ENCODE measurements around the gene PPP3CA. TPM values are rescaled to one million over a fixed set of nuclear protein-coding genes. Genes with fewer than 3 reads are reported as not detected.
A peak's percentile ranks its signal among the peaks of the same experiment; 100 is the strongest.

Gene PPP3CA
- total and polyA plus RNA-seq, 4 donors = 13.5 to 72.0 (median 30.7) TPM

DNA sequence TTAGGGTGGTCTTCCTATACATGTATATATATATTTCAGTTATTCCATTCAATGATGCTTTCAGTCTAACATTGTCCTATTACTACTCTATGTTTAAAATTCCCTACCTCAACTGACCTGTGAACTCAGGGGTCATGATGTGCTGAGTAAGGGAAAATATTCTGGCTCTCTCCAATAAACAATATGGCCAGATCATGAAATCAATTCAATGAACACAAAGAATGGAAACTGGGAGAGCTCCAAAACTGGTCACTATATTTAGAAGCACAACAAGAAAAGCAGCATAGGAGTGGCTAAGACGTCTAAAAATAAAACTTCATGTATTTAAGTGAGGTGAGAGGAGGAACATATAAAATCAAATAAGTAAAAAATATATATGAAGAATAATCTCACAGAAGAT is 304.5 kb downstream of the PPP3CA start:
- no peak overlapping the region for H3K27ac ChIP-seq (ENCODE audit: low read depth in 1 of 2, low read length in 1 of 2)
- ATAC-seq (ENCODE audit: insufficient read depth, low FRiP score) = no peak
- H3K4me3 ChIP-seq = no peak overlapping the region
- no peak for DNase-seq
- no peaks in the 10 kb centered on the region for H3K27me3 ChIP-seq (ENCODE audit: control insufficient read depth in 3 of 3, insufficient read depth in 3 of 3, low read length in 2 of 3)
- TF ChIP-seq, protein P1, sequence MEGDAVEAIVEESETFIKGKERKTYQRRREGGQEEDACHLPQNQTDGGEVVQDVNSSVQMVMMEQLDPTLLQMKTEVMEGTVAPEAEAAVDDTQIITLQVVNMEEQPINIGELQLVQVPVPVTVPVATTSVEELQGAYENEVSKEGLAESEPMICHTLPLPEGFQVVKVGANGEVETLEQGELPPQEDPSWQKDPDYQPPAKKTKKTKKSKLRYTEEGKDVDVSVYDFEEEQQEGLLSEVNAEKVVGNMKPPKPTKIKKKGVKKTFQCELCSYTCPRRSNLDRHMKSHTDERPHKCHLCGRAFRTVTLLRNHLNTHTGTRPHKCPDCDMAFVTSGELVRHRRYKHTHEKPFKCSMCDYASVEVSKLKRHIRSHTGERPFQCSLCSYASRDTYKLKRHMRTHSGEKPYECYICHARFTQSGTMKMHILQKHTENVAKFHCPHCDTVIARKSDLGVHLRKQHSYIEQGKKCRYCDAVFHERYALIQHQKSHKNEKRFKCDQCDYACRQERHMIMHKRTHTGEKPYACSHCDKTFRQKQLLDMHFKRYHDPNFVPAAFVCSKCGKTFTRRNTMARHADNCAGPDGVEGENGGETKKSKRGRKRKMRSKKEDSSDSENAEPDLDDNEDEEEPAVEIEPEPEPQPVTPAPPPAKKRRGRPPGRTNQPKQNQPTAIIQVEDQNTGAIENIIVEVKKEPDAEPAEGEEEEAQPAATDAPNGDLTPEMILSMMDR (IDR thresholded peaks at IDR 0.05; ENCODE audit: control extremely low read depth, extremely low read depth) = no peak
- H3K36me3 ChIP-seq (ENCODE audit: control insufficient read depth in 4 of 4, insufficient read depth in 4 of 4, low read length in 4 of 4) = peaks cover 0 to 6% (median 3%) of the 10 kb centered on the region in 4 donors
- no peak overlapping the region for H3K9ac ChIP-seq (ENCODE audit: insufficient read depth in 1 of 2, low read length in 2 of 2)
- WGBS, 2 donors = 58 to 82% methylated on average over 1 of the region's 1 CpG
- H3K4me1 ChIP-seq (ENCODE audit: control insufficient read depth in 5 of 5, insufficient read depth in 5 of 5, low read length in 5 of 5) = peaks cover 0 to 6% (median 0%) of the 10 kb centered on the region in 5 donors
- H3K9me3 ChIP-seq (ENCODE audit: control insufficient read depth in 4 of 4, insufficient read depth in 3 of 4, low read length in 3 of 4) = no peaks in the 10 kb centered on the region

DNA sequence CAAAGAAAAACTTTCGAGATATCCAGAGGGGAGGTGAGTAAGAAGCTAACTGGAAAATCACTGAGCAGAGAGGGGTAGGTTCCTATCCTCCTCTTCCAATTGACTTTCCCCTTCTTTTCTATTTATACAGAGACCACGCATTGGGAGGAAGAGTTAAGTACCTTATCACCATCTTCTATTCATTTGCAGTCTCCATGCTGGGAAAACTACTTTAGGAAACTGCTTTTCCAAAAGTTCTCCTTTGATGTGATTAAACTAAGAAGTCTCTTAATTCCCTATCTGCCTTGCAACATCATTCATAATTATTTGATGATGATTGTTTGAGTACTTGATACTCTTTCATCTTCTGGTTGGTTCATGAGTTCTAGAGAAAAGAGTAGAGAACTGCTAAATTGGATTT is 306.6 kb downstream of the PPP3CA start:
- Histone ChIP-seq H3K9me3 (ENCODE audit: control insufficient read depth in 4 of 4, insufficient read depth in 3 of 4, low read length in 3 of 4) (no peaks in the 10 kb centered on the region), H3K4me3 (no peak overlapping the region), H3K36me3 (ENCODE audit: control insufficient read depth in 4 of 4, insufficient read depth in 4 of 4, low read length in 4 of 4) (peaks cover 0 to 6% (median 3%) of the 10 kb centered on the region in 4 donors), H3K27ac (ENCODE audit: low read depth in 1 of 2, low read length in 1 of 2) (no peak overlapping the region), H3K9ac (ENCODE audit: insufficient read depth in 1 of 2, low read length in 2 of 2) (no peak overlapping the region), H3K4me1 (ENCODE audit: control insufficient read depth in 5 of 5, insufficient read depth in 5 of 5, low read length in 5 of 5) (peaks cover 0 to 6% (median 0%) of the 10 kb centered on the region in 5 donors), H3K27me3 (ENCODE audit: control insufficient read depth in 3 of 3, insufficient read depth in 3 of 3, low read length in 2 of 3) (no peaks in the 10 kb centered on the region)
- ATAC-seq (ENCODE audit: insufficient read depth, low FRiP score) (no peak), DNase-seq (no peak)
- TF ChIP-seq, protein P1 (IDR thresholded peaks at IDR 0.05; ENCODE audit: control extremely low read depth, extremely low read depth) = no peak
- WGBS, 2 donors = 95 to 96% methylated on average over 2 of the region's 2 CpGs

DNA sequence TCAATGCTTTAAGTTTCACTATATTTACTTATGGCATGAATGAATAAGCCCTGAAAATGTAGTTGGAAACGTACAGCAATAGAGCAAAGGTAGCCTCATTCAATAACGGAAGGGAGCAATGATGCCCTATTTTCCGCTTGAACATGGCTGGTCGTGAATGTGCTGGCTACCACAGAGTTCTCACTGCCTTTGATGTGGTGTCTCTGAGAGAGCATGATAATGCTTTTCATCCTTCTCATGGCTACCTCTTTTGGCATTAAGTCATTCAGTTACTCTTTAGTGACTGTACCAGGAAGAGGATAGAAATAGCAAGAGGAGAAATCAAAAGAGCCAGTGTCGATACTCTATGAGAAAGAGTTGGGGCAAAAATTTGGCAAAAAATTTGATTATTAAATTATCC is 308.0 kb downstream of the PPP3CA start:
- H3K36me3 ChIP-seq (ENCODE audit: control insufficient read depth in 4 of 4, insufficient read depth in 4 of 4, low read length in 4 of 4) = peaks cover 0 to 6% (median 1%) of the 10 kb centered on the region in 4 donors
- peaks cover 0 to 6% (median 0%) of the 10 kb centered on the region in 5 donors for H3K4me1 ChIP-seq (ENCODE audit: control insufficient read depth in 5 of 5, insufficient read depth in 5 of 5, low read length in 5 of 5)
- WGBS, 2 donors = 90 to 95% methylated on average over 5 of the region's 5 CpGs
- no peaks in the 10 kb centered on the region for H3K27me3 ChIP-seq (ENCODE audit: control insufficient read depth in 3 of 3, insufficient read depth in 3 of 3, low read length in 2 of 3)
- ATAC-seq (ENCODE audit: insufficient read depth, low FRiP score) (no peak), DNase-seq (no peak)
- TF ChIP-seq, protein P1 (IDR thresholded peaks at IDR 0.05; ENCODE audit: control extremely low read depth, extremely low read depth) = no peak
- no peaks in the 10 kb centered on the region for H3K9me3 ChIP-seq (ENCODE audit: control insufficient read depth in 4 of 4, insufficient read depth in 3 of 4, low read length in 3 of 4)
- no peak overlapping the region for H3K4me3 ChIP-seq
- no peak overlapping the region for H3K27ac ChIP-seq (ENCODE audit: low read depth in 1 of 2, low read length in 1 of 2)
- no peak overlapping the region for H3K9ac ChIP-seq (ENCODE audit: insufficient read depth in 1 of 2, low read length in 2 of 2)

DNA sequence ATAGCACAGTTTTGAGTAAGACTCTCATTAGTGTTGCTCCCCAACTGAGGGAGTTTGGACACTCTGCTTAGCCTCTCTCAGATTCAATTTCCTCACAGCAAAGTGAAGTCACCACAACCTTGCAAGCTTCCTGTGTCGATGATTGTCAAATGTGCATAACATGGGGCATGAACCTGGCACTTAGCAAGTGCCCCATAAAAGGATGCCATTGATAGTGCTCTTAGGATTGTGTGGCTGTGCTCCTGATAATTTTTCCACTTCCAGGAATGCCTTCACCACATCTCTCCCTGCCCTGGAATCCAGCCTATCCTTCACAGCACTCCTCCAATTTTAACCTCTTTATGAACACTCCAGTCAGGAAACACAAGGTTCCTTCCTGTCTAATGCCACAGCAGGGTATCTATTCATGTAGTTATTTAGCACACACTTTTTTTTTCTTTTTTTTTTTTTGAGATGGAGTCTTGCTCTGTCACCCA is 309.4 kb downstream of the PPP3CA start:
- peak in 1 of 3 donors; percentile 3 for DNase-seq
- Histone ChIP-seq H3K9me3 (ENCODE audit: control insufficient read depth in 4 of 4, insufficient read depth in 3 of 4, low read length in 3 of 4) (no peaks in the 10 kb centered on the region), H3K9ac (ENCODE audit: insufficient read depth in 1 of 2, low read length in 2 of 2) (no peak overlapping the region), H3K36me3 (ENCODE audit: control insufficient read depth in 4 of 4, insufficient read depth in 4 of 4, low read length in 4 of 4) (peaks cover 0 to 6% (median 1%) of the 10 kb centered on the region in 4 donors), H3K4me3 (no peak overlapping the region), H3K27ac (ENCODE audit: low read depth in 1 of 2, low read length in 1 of 2) (no peak overlapping the region), H3K27me3 (ENCODE audit: control insufficient read depth in 3 of 3, insufficient read depth in 3 of 3, low read length in 2 of 3) (no peaks in the 10 kb centered on the region), H3K4me1 (ENCODE audit: control insufficient read depth in 5 of 5, insufficient read depth in 5 of 5, low read length in 5 of 5) (peaks cover 0 to 6% (median 0%) of the 10 kb centered on the region in 5 donors)
- 34 to 40% methylated on average over 1 of the region's 1 CpG for WGBS, 2 donors
- no peak for ATAC-seq (ENCODE audit: insufficient read depth, low FRiP score)
- TF ChIP-seq, protein P1 (IDR thresholded peaks at IDR 0.05; ENCODE audit: control extremely low read depth, extremely low read depth) = no peak
